Activated T-helper 1 cell treated with anti-CD3 and anti-CD28 coated beads, Interleukin-12 subunit alpha, Interleukin-12 subunit beta, Interleukin-2, Interleukin-4 antibody, amounts not matched to agents 30 ng/mL and 10 ng/mL and 1 ng/mL, durations not matched to agents 14 hours and 24 hours and 36 hours (primary cell): Measurements from ENCODE around the gene ADGRA1. TPM values are rescaled to one million over a fixed set of nuclear protein-coding genes. Genes with fewer than 3 reads are reported as not detected.

Experiments
- DNase-seq: peaks from one replicate; pipeline ENCODE4 v3.0.0; 2021; ENCODE audit warnings: low spot score
- H3K27ac Mint-ChIP-seq: one replicate; pipeline ENCODE4 v1.8.0; 2021; ENCODE audit warnings: mild to moderate bottlenecking, mixed read lengths
- H3K27me3 Mint-ChIP-seq: one replicate; pipeline ENCODE4 v1.8.0; 2022; ENCODE audit warnings: mild to moderate bottlenecking, moderate library complexity, mixed read lengths; ENCODE audit not compliant: insufficient read depth
- H3K36me3 Mint-ChIP-seq: one replicate; pipeline ENCODE4 v1.8.0; 2021; ENCODE audit warnings: low read depth, mixed read lengths
- H3K4me1 Mint-ChIP-seq: one replicate; pipeline ENCODE4 v1.8.0; 2021; ENCODE audit warnings: low read depth, mixed read lengths
- H3K4me3 Mint-ChIP-seq: one replicate; pipeline ENCODE4 v1.8.0; 2021; ENCODE audit warnings: mild to moderate bottlenecking, moderate library complexity, mixed read lengths
- H3K9me3 Mint-ChIP-seq: one replicate; pipeline ENCODE4 v1.8.0; 2021; ENCODE audit warnings: mixed read lengths
- intact Hi-C: fragments of 100-400 bp; cut with micrococcal nuclease; formaldehyde crosslinking; loops from one replicate; pipeline ENCODE4 v1.15.1; 2024
- total RNA-seq: library from RNA; stranded (reverse); gene quantifications from 2 replicates; pipeline ENCODE4 v1.2.3, GENCODE V29; 2022

ADGRA1 gene
- total RNA-seq, 1 donor from 2014 or later, result not detected

- H3K27ac Mint-ChIP-seq, result no peak overlapping the region
- DNase-seq, result no peak
- no peak overlapping the region for H3K4me3 Mint-ChIP-seq
- no peaks in the 10 kb centered on the region for H3K36me3 Mint-ChIP-seq
- intact Hi-C loops, result no loop called here
- H3K9me3 Mint-ChIP-seq, result no peaks in the 10 kb centered on the region
- peaks cover 12% of the 10 kb centered on the region for H3K27me3 Mint-ChIP-seq
- H3K4me1 Mint-ChIP-seq, result no peaks in the 10 kb centered on the region
Measured at GRCh38 chr10:133086247-133086646, 1.5 kb upstream of the ADGRA1 start.

- Mint-ChIP-seq H3K4me3 (no peak overlapping the region), H3K4me1 (no peaks in the 10 kb centered on the region), H3K27me3 (peaks cover 13% of the 10 kb centered on the region), H3K27ac (no peak overlapping the region), H3K36me3 (no peaks in the 10 kb centered on the region), H3K9me3 (no peaks in the 10 kb centered on the region)
- intact Hi-C loops, result no loop called here
- no peak for DNase-seq
Measured at GRCh38 chr10:133087045-133087678, 562 bp upstream of the ADGRA1 start.

GRCh38 chr10:133088179-133088955 lies 643 bp downstream of the ADGRA1 start:
- Mint-ChIP-seq H3K36me3 (no peaks in the 10 kb centered on the region), H3K4me3 (no peak overlapping the region), H3K9me3 (no peaks in the 10 kb centered on the region), H3K27ac (no peak overlapping the region), H3K4me1 (no peaks in the 10 kb centered on the region), H3K27me3 (peaks cover 14% of the 10 kb centered on the region)
- intact Hi-C loops, result no loop called here
- DNase-seq, result no peak

GRCh38 chr10:133088956-133089800 lies 1.5 kb downstream of the ADGRA1 start:
- Mint-ChIP-seq H3K27ac (no peak overlapping the region), H3K4me3 (no peak overlapping the region), H3K36me3 (no peaks in the 10 kb centered on the region), H3K9me3 (no peaks in the 10 kb centered on the region), H3K4me1 (no peaks in the 10 kb centered on the region), H3K27me3 (peaks cover 14% of the 10 kb centered on the region)
- intact Hi-C loops, result no loop called here
- no peak for DNase-seq

GRCh38 chr10:133090101-133090500 lies 2.4 kb downstream of the ADGRA1 start:
- Mint-ChIP-seq H3K36me3 (no peaks in the 10 kb centered on the region), H3K27ac (no peak overlapping the region), H3K9me3 (no peaks in the 10 kb centered on the region), H3K27me3 (peaks cover 14% of the 10 kb centered on the region), H3K4me1 (no peaks in the 10 kb centered on the region), H3K4me3 (no peak overlapping the region)
- DNase-seq, result no peak
- intact Hi-C loops, result no loop called here

- no peak for DNase-seq
- no peaks in the 10 kb centered on the region for H3K36me3 Mint-ChIP-seq
- no peak overlapping the region for H3K27ac Mint-ChIP-seq
- intact Hi-C loops, result no loop called here
- no peaks in the 10 kb centered on the region for H3K4me1 Mint-ChIP-seq
- H3K4me3 Mint-ChIP-seq, result no peak overlapping the region
- no peaks in the 10 kb centered on the region for H3K9me3 Mint-ChIP-seq
- H3K27me3 Mint-ChIP-seq, result peaks cover 14% of the 10 kb centered on the region
Measured at GRCh38 chr10:133090654-133091053, 2.9 kb downstream of the ADGRA1 start.

GRCh38 chr10:133091316-133091715 lies 3.6 kb downstream of the ADGRA1 start:
- no peaks in the 10 kb centered on the region for H3K9me3 Mint-ChIP-seq
- no peaks in the 10 kb centered on the region for H3K36me3 Mint-ChIP-seq
- H3K4me3 Mint-ChIP-seq, result no peak overlapping the region
- intact Hi-C loops, result no loop called here
- no peak for DNase-seq
- H3K27ac Mint-ChIP-seq, result no peak overlapping the region
- peaks cover 14% of the 10 kb centered on the region for H3K27me3 Mint-ChIP-seq
- no peaks in the 10 kb centered on the region for H3K4me1 Mint-ChIP-seq

GRCh38 chr10:133093291-133093690 lies 5.6 kb downstream of the ADGRA1 start:
- no peaks in the 10 kb centered on the region for H3K36me3 Mint-ChIP-seq
- H3K27me3 Mint-ChIP-seq, result peaks cover 7% of the 10 kb centered on the region
- no peak overlapping the region for H3K4me3 Mint-ChIP-seq
- intact Hi-C loops, result no loop called here
- DNase-seq, result no peak
- no peaks in the 10 kb centered on the region for H3K4me1 Mint-ChIP-seq
- H3K9me3 Mint-ChIP-seq, result no peaks in the 10 kb centered on the region
- no peak overlapping the region for H3K27ac Mint-ChIP-seq

- Mint-ChIP-seq H3K27me3 (peaks cover 4% of the 10 kb centered on the region), H3K4me1 (no peaks in the 10 kb centered on the region), H3K27ac (no peak overlapping the region), H3K36me3 (no peaks in the 10 kb centered on the region), H3K4me3 (no peak overlapping the region), H3K9me3 (no peaks in the 10 kb centered on the region)
- intact Hi-C loops, result no loop called here
- no peak for DNase-seq
Measured at GRCh38 chr10:133094286-133094685, 6.6 kb downstream of the ADGRA1 start.

GRCh38 chr10:133094866-133095265 lies 7.1 kb downstream of the ADGRA1 start:
- no peak for DNase-seq
- Mint-ChIP-seq H3K36me3 (no peaks in the 10 kb centered on the region), H3K4me3 (no peak overlapping the region), H3K27me3 (peaks cover 4% of the 10 kb centered on the region), H3K9me3 (no peaks in the 10 kb centered on the region), H3K4me1 (no peaks in the 10 kb centered on the region), H3K27ac (no peak overlapping the region)
- intact Hi-C loops, result no loop called here

- H3K36me3 Mint-ChIP-seq, result no peaks in the 10 kb centered on the region
- no peaks in the 10 kb centered on the region for H3K4me1 Mint-ChIP-seq
- H3K27ac Mint-ChIP-seq, result no peak overlapping the region
- peaks cover 4% of the 10 kb centered on the region for H3K27me3 Mint-ChIP-seq
- intact Hi-C loops, result no loop called here
- no peak for DNase-seq
- no peaks in the 10 kb centered on the region for H3K9me3 Mint-ChIP-seq
- no peak overlapping the region for H3K4me3 Mint-ChIP-seq
Measured at GRCh38 chr10:133095586-133095985, 7.9 kb downstream of the ADGRA1 start.

- Mint-ChIP-seq H3K9me3 (no peaks in the 10 kb centered on the region), H3K27ac (no peak overlapping the region), H3K4me3 (no peak overlapping the region), H3K4me1 (no peaks in the 10 kb centered on the region), H3K36me3 (no peaks in the 10 kb centered on the region), H3K27me3 (peaks cover 2% of the 10 kb centered on the region)
- intact Hi-C loops, result no loop called here
- DNase-seq, result no peak
Measured at GRCh38 chr10:133096616-133097269, 9.0 kb downstream of the ADGRA1 start.
